OCI-LY3 (cell line): Measurements from ENCODE around the gene DRD1.

Experiments
- H2AFZ ChIP-seq: fragments of 200-600, 300-600 bp; shearing (Covaris generic); 2 replicates; pipeline ENCODE4 v1.6.0; 2014; ENCODE audit warnings: antibody characterized with exemption, low read depth, low read length
- H3K27ac ChIP-seq: fragments of 200-600, 300-600 bp; sonication (generic); 2 replicates; pipeline ENCODE4 v1.5.1; 2014; ENCODE audit warnings: mild to moderate bottlenecking, low read length, moderate library complexity, mixed read lengths
- H3K27me3 ChIP-seq: fragments of 200-600, 300-600 bp; sonication (generic); 2 replicates; pipeline ENCODE4 v1.6.1; 2014; ENCODE audit warnings: low read depth, low read length, mixed read lengths
- H3K36me3 ChIP-seq: fragments of 200-600, 300-600 bp; sonication (generic); replicated peaks from 2 replicates; pipeline ENCODE3; 2014; ENCODE audit warnings: low read depth, low read length, mixed read lengths
- H3K4me1 ChIP-seq: fragments of 300-600, 200-600 bp; sonication (generic); 2 replicates; pipeline ENCODE4 v1.6.1; 2014; ENCODE audit warnings: low read length, mixed read lengths
- H3K4me2 ChIP-seq: fragments of 200-600, 300-600 bp; sonication (generic); 2 replicates; pipeline ENCODE4 v1.6.1; 2014; ENCODE audit warnings: low read length, mixed read lengths
- H3K4me3 ChIP-seq: fragments of 300-600, 200-600 bp; sonication (generic); 2 replicates; pipeline ENCODE4 v1.5.1; 2014; ENCODE audit warnings: antibody characterized with exemption, mild to moderate bottlenecking, low read length, moderate library complexity
- H3K79me2 ChIP-seq: fragments of 300-600, 200-600 bp; shearing (Covaris generic); 2 replicates; pipeline ENCODE4 v1.6.1; 2014; ENCODE audit warnings: mild to moderate bottlenecking, low read length, mixed read lengths
- H3K9ac ChIP-seq: fragments of 300-600, 200-600 bp; shearing (Covaris generic); 2 replicates; pipeline ENCODE4 v1.6.0; 2014; ENCODE audit warnings: mild to moderate bottlenecking, low read length, moderate library complexity
- H3K9me3 ChIP-seq: fragments of 200-600, 300-600 bp; shearing (Covaris generic); 2 replicates; pipeline ENCODE4 v1.6.1; 2014; ENCODE audit warnings: low read length, mixed read lengths; ENCODE audit not compliant: insufficient read depth
- H4K20me1 ChIP-seq: fragments of 200-600, 300-600 bp; sonication (generic); 2 replicates; pipeline ENCODE4 v1.6.1; 2016; ENCODE audit warnings: low read length, mixed read lengths; ENCODE audit not compliant: insufficient read depth
- EZH2phosphoT487 ChIP-seq: fragments of 200-600 bp; shearing (Covaris generic); IDR thresholded peaks from 2 replicates; pipeline ENCODE4 v1.6.1; 2018; ENCODE audit warnings: antibody characterized with exemption, mixed run types, low read depth
- TF ChIP-seq, protein P1 (sequence below): fragments of 200-600, 300-600 bp; sonication (generic); IDR thresholded peaks from 2 replicates; pipeline ENCODE4 v1.5.1; 2014; ENCODE audit warnings: antibody characterized with exemption, low read length, low read depth

DRD1 gene

DNA sequence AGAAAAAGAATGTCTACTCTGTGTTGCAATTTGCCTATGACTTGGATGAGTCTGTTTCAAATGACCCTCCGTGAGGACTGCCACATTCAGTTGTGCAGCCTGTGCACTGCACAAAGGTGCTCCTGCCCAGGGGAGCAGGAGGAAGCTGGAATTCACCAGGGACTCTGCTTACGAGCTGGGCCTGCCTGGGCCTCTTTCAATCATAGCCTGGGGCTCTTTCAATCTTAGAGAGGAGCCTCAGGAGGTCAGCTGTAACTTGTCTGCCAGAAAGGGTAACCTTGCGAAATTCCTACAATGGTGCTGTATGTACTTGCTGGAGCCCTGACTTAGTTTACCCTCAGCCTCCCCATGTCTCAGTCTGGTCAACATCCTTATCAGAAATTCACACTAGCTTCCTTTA is 25.9 kb upstream of the DRD1 start:
- Histone ChIP-seq H3K4me1 (no peaks in the 10 kb centered on the region), H3K4me2 (no peak overlapping the region), H3K9me3 (no peaks in the 10 kb centered on the region), H3K79me2 (no peaks in the 10 kb centered on the region), H3K27me3 (peaks cover 43% of the 10 kb centered on the region), H3K9ac (no peak overlapping the region), H2AFZ (no peak overlapping the region), H3K27ac (no peak overlapping the region), H4K20me1 (no peaks in the 10 kb centered on the region), H3K36me3 (no peaks in the 10 kb centered on the region), H3K4me3 (no peak overlapping the region)
- TF ChIP-seq, protein P1, sequence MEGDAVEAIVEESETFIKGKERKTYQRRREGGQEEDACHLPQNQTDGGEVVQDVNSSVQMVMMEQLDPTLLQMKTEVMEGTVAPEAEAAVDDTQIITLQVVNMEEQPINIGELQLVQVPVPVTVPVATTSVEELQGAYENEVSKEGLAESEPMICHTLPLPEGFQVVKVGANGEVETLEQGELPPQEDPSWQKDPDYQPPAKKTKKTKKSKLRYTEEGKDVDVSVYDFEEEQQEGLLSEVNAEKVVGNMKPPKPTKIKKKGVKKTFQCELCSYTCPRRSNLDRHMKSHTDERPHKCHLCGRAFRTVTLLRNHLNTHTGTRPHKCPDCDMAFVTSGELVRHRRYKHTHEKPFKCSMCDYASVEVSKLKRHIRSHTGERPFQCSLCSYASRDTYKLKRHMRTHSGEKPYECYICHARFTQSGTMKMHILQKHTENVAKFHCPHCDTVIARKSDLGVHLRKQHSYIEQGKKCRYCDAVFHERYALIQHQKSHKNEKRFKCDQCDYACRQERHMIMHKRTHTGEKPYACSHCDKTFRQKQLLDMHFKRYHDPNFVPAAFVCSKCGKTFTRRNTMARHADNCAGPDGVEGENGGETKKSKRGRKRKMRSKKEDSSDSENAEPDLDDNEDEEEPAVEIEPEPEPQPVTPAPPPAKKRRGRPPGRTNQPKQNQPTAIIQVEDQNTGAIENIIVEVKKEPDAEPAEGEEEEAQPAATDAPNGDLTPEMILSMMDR, result no peak
- TF ChIP-seq EZH2phosphoT487, result no peak

DNA sequence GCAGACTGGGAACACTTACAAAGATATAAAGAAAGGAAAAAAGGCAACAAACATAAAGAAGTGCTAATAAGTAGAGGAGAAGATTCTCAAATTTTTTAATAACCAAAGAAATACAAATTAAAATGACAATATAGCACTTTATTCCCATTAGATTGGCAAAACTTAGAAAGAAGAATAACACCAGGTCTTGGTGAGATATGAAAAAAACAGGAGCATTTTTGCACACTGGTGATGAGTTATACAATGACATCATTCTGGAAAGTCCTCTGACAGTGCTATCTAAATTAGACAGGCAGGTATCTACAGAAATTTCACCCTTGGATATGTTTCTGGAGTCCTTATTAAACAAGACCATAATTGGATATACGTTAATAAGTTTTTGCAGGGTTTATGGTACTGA is 24.9 kb upstream of the DRD1 start:
- Histone ChIP-seq H3K4me3 (no peak overlapping the region), H4K20me1 (no peaks in the 10 kb centered on the region), H3K9me3 (no peaks in the 10 kb centered on the region), H3K79me2 (no peaks in the 10 kb centered on the region), H3K4me2 (no peak overlapping the region), H3K9ac (no peak overlapping the region), H3K27ac (no peak overlapping the region), H3K4me1 (no peaks in the 10 kb centered on the region), H3K27me3 (peaks cover 38% of the 10 kb centered on the region; the same call in 1 of the 2 replicates), H2AFZ (no peak overlapping the region), H3K36me3 (no peaks in the 10 kb centered on the region)
- TF ChIP-seq, protein P1, result no peak
- no peak for TF ChIP-seq EZH2phosphoT487

DNA sequence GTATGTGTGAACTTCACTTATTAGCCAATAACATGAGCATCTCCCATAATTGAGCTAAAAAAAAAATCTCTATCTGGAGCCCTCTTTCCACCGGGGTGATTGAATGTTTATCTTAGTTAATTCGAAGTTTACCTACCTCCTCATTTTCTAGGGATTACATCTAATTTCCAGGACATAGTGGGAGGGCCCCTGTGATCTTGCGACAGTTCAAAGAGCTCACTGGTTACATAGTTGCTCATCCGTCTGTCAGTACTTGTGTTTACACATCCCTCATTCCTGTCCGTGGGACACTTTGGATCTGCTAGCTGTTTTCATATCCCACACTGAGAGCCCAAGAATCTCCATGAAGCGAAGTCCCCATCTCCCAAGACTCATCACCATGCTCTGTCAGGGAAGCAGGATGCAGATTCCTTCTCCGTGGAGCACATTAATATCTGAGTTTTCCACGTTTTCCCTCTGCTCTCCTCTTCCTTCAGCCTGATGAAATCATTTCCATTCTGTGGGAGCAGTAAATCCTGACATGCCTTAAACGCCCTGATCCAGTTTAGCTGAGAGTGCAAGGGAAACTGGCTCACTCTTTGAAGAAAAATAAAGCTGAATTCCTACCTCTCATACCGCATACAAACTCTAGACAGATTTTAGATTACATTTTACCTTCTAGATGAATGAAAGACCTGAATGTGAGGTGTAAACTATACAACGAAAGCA is 24.2 kb upstream of the DRD1 start:
- no peak overlapping the region for H3K4me2 ChIP-seq
- no peak overlapping the region for H3K27ac ChIP-seq
- H2AFZ ChIP-seq, result no peak overlapping the region
- H3K9ac ChIP-seq, result no peak overlapping the region
- TF ChIP-seq EZH2phosphoT487, result no peak
- TF ChIP-seq, protein P1, result no peak
- H3K36me3 ChIP-seq, result no peaks in the 10 kb centered on the region
- H3K27me3 ChIP-seq, result peaks cover 40% of the 10 kb centered on the region; the same call in 1 of the 2 replicates
- no peaks in the 10 kb centered on the region for H3K79me2 ChIP-seq
- no peak overlapping the region for H3K4me3 ChIP-seq
- no peaks in the 10 kb centered on the region for H3K4me1 ChIP-seq
- no peaks in the 10 kb centered on the region for H4K20me1 ChIP-seq
- H3K9me3 ChIP-seq, result no peaks in the 10 kb centered on the region

DNA sequence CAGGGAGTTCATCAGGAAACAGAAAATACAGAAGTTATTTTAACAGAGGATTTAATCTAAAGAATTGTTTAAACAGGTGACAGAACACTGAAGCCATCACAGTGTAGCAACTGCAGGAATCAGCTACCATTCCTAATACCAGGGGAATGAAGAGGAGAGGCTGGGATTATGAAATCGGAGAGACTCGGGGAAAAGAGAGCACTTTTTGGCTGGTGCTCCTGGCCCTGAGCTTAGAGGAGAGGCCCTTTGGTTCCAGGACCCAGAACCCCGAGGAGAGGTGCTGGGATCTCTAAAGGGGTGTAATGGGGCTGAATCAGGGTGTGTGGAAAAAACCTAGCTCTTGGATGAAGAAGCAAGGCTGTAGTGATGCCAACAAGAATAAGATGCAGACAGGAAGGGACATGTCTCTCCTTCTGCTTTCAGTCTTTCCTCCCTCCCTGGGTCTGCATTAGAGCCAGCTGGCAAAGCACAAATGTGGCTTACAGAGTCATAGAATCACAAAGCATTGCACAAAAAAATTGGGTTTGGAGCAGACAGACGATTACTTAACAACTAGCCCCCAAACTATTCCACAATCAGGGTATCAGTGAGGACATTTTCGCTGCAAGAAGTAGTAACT is 22.8 kb upstream of the DRD1 start:
- Histone ChIP-seq H3K79me2 (no peaks in the 10 kb centered on the region), H3K4me3 (no peak overlapping the region), H2AFZ (no peak overlapping the region), H3K4me2 (no peak overlapping the region), H3K4me1 (no peaks in the 10 kb centered on the region), H3K27ac (no peak overlapping the region), H3K27me3 (peaks cover 40% of the 10 kb centered on the region; the same call in 1 of the 2 replicates), H3K9me3 (no peaks in the 10 kb centered on the region), H3K36me3 (no peaks in the 10 kb centered on the region), H3K9ac (no peak overlapping the region), H4K20me1 (no peaks in the 10 kb centered on the region)
- TF ChIP-seq, protein P1, result no peak
- TF ChIP-seq EZH2phosphoT487, result no peak
